HG02970 (cell line): ENCODE results near the gene EGFR.

Source experiments
- ATAC-seq: cut with Tn5 transposase; IDR thresholded peaks from one replicate; pipeline ENCODE4 v1.9.1; 2021; ENCODE audit warnings: mild to moderate bottlenecking, moderate library complexity, moderate number of reproducible peaks; ENCODE audit not compliant: unreplicated experiment, low FRiP score

Gene EGFR

DNA sequence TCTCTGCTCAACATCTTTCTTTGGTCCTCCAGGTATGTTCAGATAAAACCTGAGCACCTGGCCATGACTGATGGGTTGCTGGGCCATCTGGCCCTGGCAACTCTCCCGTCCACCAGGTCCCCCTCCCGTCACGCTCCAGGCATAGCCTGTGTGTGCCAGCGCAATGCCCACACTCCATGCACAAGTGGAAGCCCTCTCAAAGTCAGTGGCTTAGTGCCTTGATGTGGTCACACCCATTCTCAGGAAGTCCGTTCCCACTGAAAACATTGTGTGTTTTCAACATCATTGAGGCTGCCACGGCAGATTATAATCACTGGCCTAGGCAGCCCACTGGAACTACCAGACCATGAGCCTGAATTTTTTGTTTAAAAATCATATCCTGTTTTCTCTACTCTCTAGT, 175.7 kb downstream of the EGFR start:
- ATAC-seq: no peak

DNA sequence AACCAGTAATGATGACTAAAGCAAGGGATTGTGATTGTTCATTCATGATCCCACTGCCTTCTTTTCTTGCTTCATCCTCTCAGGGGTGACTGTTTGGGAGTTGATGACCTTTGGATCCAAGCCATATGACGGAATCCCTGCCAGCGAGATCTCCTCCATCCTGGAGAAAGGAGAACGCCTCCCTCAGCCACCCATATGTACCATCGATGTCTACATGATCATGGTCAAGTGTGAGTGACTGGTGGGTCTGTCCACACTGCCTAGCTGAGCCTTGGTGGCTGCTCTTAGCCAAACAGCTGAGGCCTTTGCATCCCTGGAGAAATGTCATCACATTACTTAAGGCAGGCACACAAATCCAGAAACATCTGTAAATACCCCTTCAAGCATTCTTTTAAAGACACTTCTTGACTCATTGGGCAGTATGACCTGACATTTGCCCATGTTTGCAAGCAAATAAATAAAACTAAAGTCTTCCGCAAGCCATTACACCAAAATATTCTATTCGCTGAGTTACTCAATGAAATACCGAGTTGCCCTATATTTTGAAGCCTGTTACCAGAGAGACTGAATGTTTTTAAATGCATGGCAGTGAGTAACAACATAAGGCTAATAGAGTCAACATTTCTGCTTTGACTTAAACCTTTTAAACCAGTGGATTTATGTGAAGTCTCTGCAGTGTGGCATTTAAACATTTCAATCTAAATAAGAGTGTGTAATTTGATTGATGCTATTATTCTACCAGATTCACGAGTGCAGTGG, 180.0 kb downstream of the EGFR start:
- no peak for ATAC-seq

DNA sequence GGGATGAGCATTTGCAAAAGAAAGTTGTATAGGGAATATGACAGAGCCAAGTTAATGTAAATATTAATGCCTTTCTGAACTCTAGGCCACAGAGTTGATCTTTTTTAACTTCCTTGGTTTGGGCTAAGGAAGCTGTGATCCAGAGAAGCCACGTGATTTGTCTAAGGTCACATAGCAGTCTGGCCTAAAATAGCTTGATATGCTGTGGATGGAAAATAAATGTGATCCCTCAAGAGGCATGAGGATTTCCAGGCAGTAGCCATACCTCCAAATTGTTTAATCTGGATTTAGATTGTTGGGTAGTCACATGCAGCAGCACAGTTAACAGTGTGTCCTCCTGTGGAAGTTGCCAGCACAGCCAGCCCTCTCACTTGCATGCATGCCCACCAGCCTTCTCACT, 180.6 kb downstream of the EGFR start:
- no peak for ATAC-seq

DNA sequence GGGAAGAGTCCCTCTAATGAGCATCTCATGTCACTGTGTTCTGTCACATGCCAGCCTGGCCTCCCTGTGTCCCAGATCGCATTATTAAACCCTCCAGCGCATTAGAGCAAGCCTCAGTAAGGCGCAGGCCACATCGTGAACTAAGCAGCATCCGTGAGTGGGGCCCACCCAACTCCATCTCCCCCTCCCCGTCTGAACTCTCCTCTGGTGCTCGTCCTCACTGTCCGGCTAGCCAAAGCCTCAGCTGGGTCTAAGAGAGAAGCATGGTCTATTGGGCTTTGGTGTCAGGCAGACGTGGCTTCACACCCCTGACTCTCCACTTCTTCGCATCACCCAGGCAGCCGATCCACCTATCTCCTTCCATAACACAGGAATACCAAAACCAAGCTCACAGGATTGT, 181.6 kb downstream of the EGFR start:
- ATAC-seq: no peak

DNA sequence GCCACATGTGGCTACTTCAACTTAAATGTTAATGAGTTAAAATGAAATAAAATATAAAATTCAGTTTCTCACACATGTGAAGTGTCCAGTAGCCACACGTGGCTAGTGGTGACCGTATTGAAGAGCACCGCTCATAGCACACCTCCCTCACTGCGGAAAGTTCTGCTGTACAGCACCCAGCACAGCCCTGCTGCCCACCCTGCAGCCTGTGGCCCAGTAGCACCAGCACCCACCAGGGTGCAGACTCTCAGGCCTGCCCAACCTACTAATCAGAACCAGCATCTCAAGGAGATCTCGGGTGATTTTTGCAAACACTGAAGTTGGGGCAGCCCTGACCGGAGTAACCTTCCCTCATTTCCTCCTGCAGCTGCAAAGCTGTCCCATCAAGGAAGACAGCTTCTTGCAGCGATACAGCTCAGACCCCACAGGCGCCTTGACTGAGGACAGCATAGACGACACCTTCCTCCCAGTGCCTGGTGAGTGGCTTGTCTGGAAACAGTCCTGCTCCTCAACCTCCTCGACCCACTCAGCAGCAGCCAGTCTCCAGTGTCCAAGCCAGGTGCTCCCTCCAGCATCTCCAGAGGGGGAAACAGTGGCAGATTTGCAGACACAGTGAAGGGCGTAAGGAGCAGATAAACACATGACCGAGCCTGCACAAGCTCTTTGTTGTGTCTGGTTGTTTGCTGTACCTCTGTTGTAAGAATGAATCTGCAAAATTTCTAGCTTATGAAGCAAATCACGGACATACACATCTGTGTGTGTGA, 183.5 kb downstream of the EGFR start:
- ATAC-seq: no peak

DNA sequence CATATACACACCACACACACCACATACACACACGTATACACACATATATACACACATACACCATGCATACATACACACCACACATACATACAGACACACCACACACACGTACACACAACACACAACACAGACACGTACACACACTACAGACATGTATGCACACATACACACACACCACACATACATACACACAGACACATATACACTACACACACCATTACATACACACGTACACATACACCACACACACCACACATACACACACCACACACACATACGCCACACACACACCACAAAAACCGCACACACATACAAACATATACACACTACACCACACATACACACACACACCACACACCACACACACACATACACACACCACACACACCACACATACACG, 184.5 kb downstream of the EGFR start:
- ATAC-seq: no peak

DNA sequence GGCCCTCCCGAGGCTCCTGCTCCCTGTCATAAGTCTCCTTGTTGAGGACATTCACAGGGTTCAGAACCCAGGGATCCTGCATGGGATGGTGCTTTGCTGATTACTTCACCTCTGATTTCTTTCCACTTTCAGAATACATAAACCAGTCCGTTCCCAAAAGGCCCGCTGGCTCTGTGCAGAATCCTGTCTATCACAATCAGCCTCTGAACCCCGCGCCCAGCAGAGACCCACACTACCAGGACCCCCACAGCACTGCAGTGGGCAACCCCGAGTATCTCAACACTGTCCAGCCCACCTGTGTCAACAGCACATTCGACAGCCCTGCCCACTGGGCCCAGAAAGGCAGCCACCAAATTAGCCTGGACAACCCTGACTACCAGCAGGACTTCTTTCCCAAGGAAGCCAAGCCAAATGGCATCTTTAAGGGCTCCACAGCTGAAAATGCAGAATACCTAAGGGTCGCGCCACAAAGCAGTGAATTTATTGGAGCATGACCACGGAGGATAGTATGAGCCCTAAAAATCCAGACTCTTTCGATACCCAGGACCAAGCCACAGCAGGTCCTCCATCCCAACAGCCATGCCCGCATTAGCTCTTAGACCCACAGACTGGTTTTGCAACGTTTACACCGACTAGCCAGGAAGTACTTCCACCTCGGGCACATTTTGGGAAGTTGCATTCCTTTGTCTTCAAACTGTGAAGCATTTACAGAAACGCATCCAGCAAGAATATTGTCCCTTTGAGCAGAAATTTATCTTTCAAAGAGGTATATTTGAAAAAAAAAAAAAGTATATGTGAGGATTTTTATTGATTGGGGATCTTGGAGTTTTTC, 186.5 kb downstream of the EGFR start:
- ATAC-seq: no peak

DNA sequence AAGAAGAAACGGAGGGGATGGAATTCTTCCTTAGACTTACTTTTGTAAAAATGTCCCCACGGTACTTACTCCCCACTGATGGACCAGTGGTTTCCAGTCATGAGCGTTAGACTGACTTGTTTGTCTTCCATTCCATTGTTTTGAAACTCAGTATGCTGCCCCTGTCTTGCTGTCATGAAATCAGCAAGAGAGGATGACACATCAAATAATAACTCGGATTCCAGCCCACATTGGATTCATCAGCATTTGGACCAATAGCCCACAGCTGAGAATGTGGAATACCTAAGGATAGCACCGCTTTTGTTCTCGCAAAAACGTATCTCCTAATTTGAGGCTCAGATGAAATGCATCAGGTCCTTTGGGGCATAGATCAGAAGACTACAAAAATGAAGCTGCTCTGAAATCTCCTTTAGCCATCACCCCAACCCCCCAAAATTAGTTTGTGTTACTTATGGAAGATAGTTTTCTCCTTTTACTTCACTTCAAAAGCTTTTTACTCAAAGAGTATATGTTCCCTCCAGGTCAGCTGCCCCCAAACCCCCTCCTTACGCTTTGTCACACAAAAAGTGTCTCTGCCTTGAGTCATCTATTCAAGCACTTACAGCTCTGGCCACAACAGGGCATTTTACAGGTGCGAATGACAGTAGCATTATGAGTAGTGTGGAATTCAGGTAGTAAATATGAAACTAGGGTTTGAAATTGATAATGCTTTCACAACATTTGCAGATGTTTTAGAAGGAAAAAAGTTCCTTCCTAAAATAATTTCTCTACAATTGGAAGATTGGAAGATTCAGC, 187.6 kb downstream of the EGFR start:
- ATAC-seq: no peak

DNA sequence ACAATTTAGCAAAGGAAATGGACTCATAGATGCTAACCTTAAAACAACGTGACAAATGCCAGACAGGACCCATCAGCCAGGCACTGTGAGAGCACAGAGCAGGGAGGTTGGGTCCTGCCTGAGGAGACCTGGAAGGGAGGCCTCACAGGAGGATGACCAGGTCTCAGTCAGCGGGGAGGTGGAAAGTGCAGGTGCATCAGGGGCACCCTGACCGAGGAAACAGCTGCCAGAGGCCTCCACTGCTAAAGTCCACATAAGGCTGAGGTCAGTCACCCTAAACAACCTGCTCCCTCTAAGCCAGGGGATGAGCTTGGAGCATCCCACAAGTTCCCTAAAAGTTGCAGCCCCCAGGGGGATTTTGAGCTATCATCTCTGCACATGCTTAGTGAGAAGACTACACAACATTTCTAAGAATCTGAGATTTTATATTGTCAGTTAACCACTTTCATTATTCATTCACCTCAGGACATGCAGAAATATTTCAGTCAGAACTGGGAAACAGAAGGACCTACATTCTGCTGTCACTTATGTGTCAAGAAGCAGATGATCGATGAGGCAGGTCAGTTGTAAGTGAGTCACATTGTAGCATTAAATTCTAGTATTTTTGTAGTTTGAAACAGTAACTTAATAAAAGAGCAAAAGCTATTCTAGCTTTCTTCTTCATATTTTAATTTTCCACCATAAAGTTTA, 188.8 kb downstream of the EGFR start:
- no peak for ATAC-seq

DNA sequence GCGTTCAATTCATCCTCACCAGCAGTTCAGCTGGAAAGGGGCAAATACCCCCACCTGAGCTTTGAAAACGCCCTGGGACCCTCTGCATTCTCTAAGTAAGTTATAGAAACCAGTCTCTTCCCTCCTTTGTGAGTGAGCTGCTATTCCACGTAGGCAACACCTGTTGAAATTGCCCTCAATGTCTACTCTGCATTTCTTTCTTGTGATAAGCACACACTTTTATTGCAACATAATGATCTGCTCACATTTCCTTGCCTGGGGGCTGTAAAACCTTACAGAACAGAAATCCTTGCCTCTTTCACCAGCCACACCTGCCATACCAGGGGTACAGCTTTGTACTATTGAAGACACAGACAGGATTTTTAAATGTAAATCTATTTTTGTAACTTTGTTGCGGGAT, 190.5 kb downstream of the EGFR start:
- no peak for ATAC-seq

DNA sequence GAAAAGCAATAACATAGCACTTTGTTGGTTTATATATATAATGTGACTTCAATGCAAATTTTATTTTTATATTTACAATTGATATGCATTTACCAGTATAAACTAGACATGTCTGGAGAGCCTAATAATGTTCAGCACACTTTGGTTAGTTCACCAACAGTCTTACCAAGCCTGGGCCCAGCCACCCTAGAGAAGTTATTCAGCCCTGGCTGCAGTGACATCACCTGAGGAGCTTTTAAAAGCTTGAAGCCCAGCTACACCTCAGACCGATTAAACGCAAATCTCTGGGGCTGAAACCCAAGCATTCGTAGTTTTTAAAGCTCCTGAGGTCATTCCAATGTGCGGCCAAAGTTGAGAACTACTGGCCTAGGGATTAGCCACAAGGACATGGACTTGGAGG, 191.4 kb downstream of the EGFR start:
- no peak for ATAC-seq

DNA sequence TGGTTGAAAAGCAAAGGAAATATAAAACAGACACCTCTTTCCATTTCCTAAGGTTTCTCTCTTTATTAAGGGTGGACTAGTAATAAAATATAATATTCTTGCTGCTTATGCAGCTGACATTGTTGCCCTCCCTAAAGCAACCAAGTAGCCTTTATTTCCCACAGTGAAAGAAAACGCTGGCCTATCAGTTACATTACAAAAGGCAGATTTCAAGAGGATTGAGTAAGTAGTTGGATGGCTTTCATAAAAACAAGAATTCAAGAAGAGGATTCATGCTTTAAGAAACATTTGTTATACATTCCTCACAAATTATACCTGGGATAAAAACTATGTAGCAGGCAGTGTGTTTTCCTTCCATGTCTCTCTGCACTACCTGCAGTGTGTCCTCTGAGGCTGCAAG, 191.9 kb downstream of the EGFR start:
- no peak for ATAC-seq

DNA sequence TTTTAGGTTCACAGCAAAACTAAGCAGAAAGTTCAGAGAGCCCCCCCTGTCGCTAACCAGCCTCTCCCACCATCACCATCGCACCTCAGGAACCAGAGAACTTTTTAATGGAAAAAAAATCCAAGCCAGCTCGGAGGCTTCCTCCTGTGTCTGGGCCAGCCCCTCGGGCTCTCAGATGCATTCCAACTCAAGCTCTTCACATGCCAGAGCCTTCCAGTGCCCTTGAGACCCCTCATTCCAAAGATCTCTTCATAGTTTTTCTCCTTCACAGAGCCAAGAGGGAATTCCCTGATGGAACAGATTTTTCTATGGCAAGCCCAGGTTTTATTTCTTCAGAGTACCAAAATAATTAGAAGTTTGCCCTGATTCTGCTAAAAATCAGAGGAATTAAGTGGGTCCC, 192.9 kb downstream of the EGFR start:
- no peak for ATAC-seq

DNA sequence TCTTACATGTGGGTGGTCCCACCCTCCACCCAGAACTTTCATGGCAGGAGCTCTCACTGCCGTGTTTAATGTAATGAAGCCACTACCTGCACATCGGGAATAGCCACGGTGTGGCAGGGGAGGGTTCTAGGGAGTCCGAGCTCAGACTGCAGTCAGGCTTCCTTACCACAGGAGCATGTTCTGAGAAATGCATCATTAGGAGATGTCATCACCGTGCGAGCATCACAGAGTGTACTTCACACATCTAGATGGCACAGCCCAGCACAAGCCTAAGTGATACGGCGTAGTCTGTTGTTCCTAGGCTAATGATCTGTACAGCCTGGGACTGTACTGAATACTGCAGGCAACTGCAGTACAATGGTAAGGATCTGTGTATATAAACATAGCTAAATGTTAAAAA, 193.4 kb downstream of the EGFR start:
- no peak for ATAC-seq

DNA sequence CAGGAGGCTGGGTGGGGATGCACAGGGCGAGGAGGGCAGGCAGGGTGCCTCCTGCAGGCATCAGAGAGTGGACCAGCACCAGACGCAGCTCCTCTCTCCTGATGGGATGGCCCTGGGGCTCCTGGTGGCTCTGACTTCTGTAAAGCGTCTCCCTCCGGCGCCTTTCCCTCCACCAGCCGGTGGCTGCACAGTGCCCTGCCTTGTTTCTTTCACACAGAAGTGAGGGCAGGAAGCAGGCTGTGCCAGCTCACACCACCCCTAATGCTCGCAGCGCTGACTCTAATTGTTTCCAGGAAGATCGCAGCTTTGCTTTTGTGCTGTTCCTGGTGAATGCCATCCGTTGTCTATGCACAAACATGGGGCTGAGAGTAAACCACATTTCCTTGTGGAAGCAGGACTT, 194.0 kb downstream of the EGFR start:
- no peak for ATAC-seq

DNA sequence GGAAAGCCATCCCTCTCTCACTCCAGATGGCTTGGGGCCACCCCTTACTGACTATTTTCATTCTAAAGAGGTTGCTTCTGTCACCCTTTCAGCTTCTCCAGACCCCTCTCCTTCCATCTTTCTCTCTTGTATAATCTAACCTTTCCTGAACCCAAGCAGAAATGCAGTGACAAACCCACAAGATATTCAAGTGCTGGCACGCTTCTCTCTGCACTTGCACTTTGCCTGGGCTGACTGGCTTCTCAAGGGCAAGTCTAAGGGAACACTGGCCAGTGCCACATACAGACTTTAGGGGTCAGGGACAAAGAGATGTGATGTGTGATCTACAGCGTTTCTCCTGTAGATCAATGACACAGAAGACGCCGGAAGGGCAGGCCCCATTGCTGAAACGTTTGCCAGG, 195.9 kb downstream of the EGFR start:
- no peak for ATAC-seq

DNA sequence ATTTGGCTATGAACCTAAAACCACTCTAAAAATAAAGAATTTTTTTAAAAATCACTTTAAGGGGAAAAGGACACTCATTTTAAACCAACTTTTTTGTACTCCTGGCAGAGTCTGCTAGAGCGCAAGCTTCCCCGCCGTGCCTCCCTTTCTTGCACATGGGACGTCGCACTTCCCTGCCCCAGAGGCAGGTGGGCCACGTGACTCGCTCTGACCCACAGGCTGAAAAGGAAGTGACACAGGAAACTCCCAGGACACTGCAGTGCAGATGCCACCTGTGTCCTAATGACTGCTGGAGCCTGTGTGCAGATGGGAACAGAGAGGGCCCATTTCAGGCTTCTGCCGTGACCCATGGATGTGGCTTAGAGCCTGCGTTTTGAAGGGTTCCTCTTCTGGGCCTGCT, 204.2 kb downstream of the EGFR start:
- ATAC-seq: no peak

DNA sequence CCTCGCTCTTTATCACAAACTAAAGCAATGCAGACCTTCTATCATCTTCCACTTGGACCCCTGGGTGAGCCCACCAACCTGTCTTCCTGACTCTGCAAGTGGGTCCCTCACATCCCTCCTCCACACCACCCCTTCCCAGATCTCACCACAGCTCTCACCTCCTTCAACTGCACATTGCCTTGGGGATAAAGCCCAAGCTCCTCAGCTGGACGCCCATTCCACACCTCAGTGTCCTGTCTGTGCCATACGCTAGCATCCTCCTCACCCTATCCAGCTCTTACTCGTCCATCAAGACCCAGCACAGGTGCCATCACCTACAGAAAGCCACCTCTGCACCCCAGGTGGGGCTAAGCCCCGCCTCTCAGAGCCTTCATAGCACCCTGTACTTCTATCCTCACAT, 205.3 kb downstream of the EGFR start:
- ATAC-seq: no peak

DNA sequence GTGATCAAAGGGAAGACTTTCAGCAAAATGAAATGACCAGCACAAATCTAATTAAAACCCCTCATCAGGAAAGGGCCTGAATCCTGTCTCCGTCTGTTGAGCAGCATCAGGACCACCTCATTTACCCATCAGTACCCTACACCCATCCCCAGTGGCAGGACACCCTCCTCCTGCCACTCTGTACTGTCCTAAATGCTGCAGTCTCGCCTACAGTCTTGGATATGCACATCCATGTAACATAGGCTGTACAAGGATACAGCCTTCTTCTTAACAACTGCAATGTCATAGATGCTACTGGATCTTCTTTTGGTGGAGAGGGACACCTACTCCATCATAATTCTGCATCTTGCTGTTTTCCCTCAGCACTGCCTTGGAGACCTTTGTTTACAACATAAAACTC, 206.0 kb downstream of the EGFR start:
- no peak for ATAC-seq

DNA sequence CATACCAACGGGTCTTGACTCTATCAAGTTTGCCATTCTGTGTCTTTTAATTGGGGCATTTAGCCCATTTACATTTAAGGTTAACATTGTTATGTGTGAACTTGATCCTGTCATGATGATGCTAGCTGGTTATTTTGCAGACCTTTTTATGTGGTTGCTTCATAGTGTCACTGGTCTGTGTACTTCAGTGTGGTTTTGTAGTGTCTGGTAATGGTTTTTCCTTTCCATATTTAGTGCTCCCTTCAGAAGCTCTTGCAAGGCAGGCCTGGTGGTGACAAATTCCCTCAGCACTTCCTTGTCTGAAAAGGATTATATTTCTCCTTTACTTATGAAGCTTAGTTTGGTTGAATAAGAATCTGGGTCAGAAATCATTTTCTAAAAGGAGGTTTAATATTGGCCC, 211.2 kb downstream of the EGFR start:
- ATAC-seq: no peak
